GM23248 (cell line): ENCODE results near the gene NECAB3. TPM values are rescaled to one million over a fixed set of nuclear protein-coding genes. Genes with fewer than 3 reads are reported as not detected.

Experiments used
- DNase-seq: peaks from one replicate; pipeline ENCODE4 v3.0.0-alpha.2; 2015
- H2AFZ ChIP-seq: fragments of 200-600 bp; sonication (generic); 2 replicates; pipeline ENCODE4 v1.6.1; 2016; ENCODE audit warnings: antibody characterized with exemption
- H3F3A ChIP-seq: fragments of 200-600 bp; sonication (generic); 2 replicates; pipeline ENCODE4 v1.6.1; 2016; ENCODE audit warnings: mild to moderate bottlenecking, antibody characterized with exemption, mixed run types; ENCODE audit not compliant: insufficient read depth
- H3K27ac ChIP-seq: fragments of 200-600 bp; sonication (generic); 2 replicates; pipeline ENCODE4 v1.5.1; 2016; ENCODE audit warnings: mild to moderate bottlenecking
- H3K27me3 ChIP-seq: fragments of 200-600 bp; sonication (generic); replicated peaks from 2 replicates; pipeline ENCODE4 v1.6.1; 2016; ENCODE audit warnings: mild to moderate bottlenecking; ENCODE audit not compliant: insufficient read depth
- H3K36me3 ChIP-seq: fragments of 200-600 bp; sonication (generic); 2 replicates; pipeline ENCODE4 v1.6.1; 2016; ENCODE audit warnings: low read depth, mild to moderate bottlenecking
- H3K4me1 ChIP-seq: fragments of 200-600 bp; sonication (generic); 2 replicates; pipeline ENCODE4 v1.6.1; 2016; ENCODE audit warnings: mild to moderate bottlenecking; ENCODE audit not compliant: insufficient read depth
- H3K4me2 ChIP-seq: fragments of 200-600 bp; sonication (generic); one replicate; pipeline ENCODE4 v1.6.1; 2016; ENCODE audit warnings: mild to moderate bottlenecking; ENCODE audit not compliant: unreplicated experiment
- H3K4me3 ChIP-seq: fragments of 200-600 bp; sonication (generic); 2 replicates; pipeline ENCODE4 v1.5.1; 2016; ENCODE audit warnings: mild to moderate bottlenecking
- H3K79me2 ChIP-seq: fragments of 200-600 bp; sonication (generic); 2 replicates; pipeline ENCODE4 v1.6.1; 2016; ENCODE audit warnings: mild to moderate bottlenecking; ENCODE audit not compliant: insufficient read depth
- H3K9ac ChIP-seq: fragments of 200-600 bp; sonication (generic); 2 replicates; pipeline ENCODE4 v1.6.1; 2016; ENCODE audit warnings: mild to moderate bottlenecking
- H3K9me2 ChIP-seq: fragments of 200-600 bp; sonication (generic); 2 replicates; pipeline ENCODE4 v1.6.1; 2016; ENCODE audit warnings: mixed run types, mild to moderate bottlenecking, moderate library complexity; ENCODE audit not compliant: insufficient read depth
- H3K9me3 ChIP-seq: fragments of 200-600 bp; sonication (generic); one replicate; pipeline ENCODE4 v1.6.1; 2017; ENCODE audit warnings: low read depth
- H4K20me1 ChIP-seq: fragments of 200-600 bp; sonication (generic); 2 replicates; pipeline ENCODE4 v1.6.0; 2016; ENCODE audit not compliant: insufficient read depth
- EZH2 ChIP-seq: fragments of 200-600 bp; sonication (generic); IDR thresholded peaks from 2 replicates; pipeline ENCODE4 v1.6.1; 2018; ENCODE audit warnings: antibody characterized with exemption, mild to moderate bottlenecking; ENCODE audit not compliant: insufficient read depth, poor library complexity, severe bottlenecking
- EZH2phosphoT487 ChIP-seq: fragments of 200-600 bp; sonication (generic); IDR thresholded peaks from 2 replicates; pipeline ENCODE4 v1.6.1; 2018; ENCODE audit warnings: antibody characterized with exemption, moderate library complexity, mild to moderate bottlenecking, low read depth; ENCODE audit not compliant: insufficient read depth
- WGBS, 2 experiments: methylation state at CpG; one replicate each; pipeline ENCODE4 v1.1.6; 2015 to 2017; ENCODE audit warnings: low lambda C conversion rate in 2 of 2, low coverage in 1 of 2; ENCODE audit errors: missing lambda C conversion rate in 2 of 2; 5-methylcytosine and 5-hydroxymethylcytosine counted together
- in situ Hi-C: fragments of 300-500 bp; cut with MboI; formaldehyde crosslinking; loops from 2 replicates; pipeline ENCODE4 v1.15.0; 2020
- polyA plus RNA-seq: library from polyadenylated mRNA; unstranded; fragments of >200 nt; fragmentation: Nextera tagmentation; extraction: Ambion mirVana; gene quantifications from 2 replicates; pipeline ENCODE4 v1.2.1, GENCODE V29; 2016
- total RNA-seq: library from RNA; depleted of rRNA; stranded (reverse); fragments of >200 nt; shearing (Covaris generic); gene quantifications from 2 replicates; pipeline ENCODE4 v1.2.3, GENCODE V29; 2014

The NECAB3 gene
- total and polyA plus RNA-seq, 2 experiments from 2014 or later = 11.0 to 27.1 TPM

DNA sequence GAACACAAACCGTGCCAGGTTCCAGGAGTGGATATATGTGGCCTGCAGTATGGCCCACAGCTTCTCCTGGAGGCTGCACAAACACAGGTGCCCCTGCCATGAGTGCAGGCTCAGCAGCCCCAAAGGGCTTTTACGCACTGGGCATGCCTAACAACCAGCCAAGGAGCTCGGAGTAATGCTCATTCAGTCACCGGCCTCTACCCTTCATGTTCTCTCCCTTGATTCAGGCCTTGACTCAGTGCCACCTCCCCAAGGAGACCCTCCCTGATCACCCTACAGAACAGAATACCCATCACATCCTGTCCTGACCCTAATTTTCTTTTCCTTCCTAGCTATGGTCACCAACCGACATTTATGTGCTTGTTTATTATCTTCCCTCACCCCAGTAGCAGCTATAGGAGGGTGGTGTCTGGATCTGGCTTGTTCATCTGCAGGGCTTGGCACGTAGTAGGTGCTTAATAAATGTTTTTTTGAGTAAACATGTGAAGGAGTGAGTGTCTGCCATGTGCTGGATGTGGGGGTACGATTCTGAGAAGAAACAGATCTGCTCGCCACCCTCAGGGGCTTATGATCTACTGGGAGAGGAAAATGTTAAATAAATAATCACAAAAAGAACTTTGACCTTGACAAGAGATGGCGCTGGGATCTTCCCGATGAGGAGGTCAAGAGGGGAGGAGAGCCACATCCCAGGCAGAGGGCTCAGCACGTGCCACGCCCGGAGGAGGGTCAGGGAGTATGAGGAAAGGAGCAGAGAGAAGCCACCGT is 36.6 kb upstream of the NECAB3 start:
- no peaks in the 10 kb centered on the region for H3K4me1 ChIP-seq
- H3K4me2 ChIP-seq = no peak overlapping the region
- no peaks in the 10 kb centered on the region for H4K20me1 ChIP-seq
- H3F3A ChIP-seq = no peaks in the 10 kb centered on the region
- no peaks in the 10 kb centered on the region for H3K9me3 ChIP-seq
- H3K9ac ChIP-seq = no peak overlapping the region
- TF ChIP-seq EZH2phosphoT487 = no peak
- TF ChIP-seq EZH2 = no peak
- H3K4me3 ChIP-seq = no peak overlapping the region
- 76 to 78% methylated on average over 13 to 14 of the region's 14 CpGs for WGBS, 2 experiments
- DNase-seq = no peak
- in situ Hi-C loops = no loop called here
- H3K79me2 ChIP-seq = no peaks in the 10 kb centered on the region
- no peaks in the 10 kb centered on the region for H3K36me3 ChIP-seq
- H3K27ac ChIP-seq = no peak overlapping the region
- H3K9me2 ChIP-seq = no peaks in the 10 kb centered on the region
- H2AFZ ChIP-seq = no peak overlapping the region
- H3K27me3 ChIP-seq = no peaks in the 10 kb centered on the region

GRCh38 chr20:33709905-33710541 is 35.8 kb upstream of the NECAB3 start:
- H3K4me2 ChIP-seq = no peak overlapping the region
- no peaks in the 10 kb centered on the region for H3K27me3 ChIP-seq
- H4K20me1 ChIP-seq = no peaks in the 10 kb centered on the region
- H3K79me2 ChIP-seq = no peaks in the 10 kb centered on the region
- in situ Hi-C loops = no loop called here
- H3K9me3 ChIP-seq = no peaks in the 10 kb centered on the region
- no peak overlapping the region for H3K27ac ChIP-seq
- H3K4me3 ChIP-seq = no peak overlapping the region
- no peak overlapping the region for H3K9ac ChIP-seq
- H3K9me2 ChIP-seq = no peaks in the 10 kb centered on the region
- WGBS, 2 experiments = 40 to 77% methylated on average over 2 to 16 of the region's 16 CpGs
- H2AFZ ChIP-seq = no peak overlapping the region
- no peak for TF ChIP-seq EZH2
- TF ChIP-seq EZH2phosphoT487 = no peak
- no peak for DNase-seq
- H3K36me3 ChIP-seq = no peaks in the 10 kb centered on the region
- no peaks in the 10 kb centered on the region for H3F3A ChIP-seq
- H3K4me1 ChIP-seq = no peaks in the 10 kb centered on the region

DNA sequence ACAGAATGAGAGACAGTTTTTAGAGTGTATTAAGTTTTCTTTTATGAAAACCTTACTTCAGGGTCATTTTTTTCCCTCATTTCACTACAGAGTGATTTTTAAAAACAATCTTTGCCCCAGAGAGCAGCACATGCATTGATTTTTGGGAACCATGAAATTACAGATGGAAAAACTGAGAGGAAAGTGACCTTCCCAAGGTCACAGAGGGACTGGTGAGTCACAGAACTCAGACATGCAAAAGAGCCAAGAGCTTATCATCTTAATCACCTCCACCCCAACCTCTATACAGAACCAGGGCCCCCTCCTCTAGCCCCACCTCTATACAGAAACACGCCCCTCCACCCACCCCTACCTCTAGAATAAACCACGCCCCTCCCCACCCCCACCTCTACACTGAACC is 35.2 kb upstream of the NECAB3 start:
- WGBS, 2 experiments = 85% methylated on average over 2 of the region's 2 CpGs; no CpG with 5 or more reads in 1 of the 2 experiments
- peak; percentile 40 for DNase-seq
- no peaks in the 10 kb centered on the region for H3K9me2 ChIP-seq

DNA sequence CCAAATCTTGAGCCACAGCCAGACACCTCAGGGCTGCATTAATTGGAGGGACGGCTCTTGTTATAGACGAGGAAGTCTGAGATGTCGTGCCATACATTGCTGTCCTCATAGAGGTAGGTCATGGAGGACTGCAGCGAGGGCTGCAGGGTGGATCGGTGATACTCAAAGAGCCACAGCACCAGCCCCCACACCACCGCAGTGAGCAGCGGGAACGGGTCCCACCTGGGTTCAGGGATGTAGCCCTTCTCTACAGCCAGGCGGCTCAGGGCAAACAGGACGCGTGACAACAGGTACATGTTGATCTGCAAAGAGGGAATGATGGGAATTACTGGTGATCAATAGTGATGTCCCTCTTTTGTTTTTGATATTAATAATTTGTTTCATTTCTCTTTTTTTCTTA is 33.4 kb upstream of the NECAB3 start:
- no peaks in the 10 kb centered on the region for H3F3A ChIP-seq
- 89% methylated on average over 11 of the region's 11 CpGs for WGBS, 2 experiments
- no peaks in the 10 kb centered on the region for H3K36me3 ChIP-seq
- H3K27me3 ChIP-seq = no peaks in the 10 kb centered on the region
- H3K79me2 ChIP-seq = no peaks in the 10 kb centered on the region
- DNase-seq = no peak
- no peak overlapping the region for H2AFZ ChIP-seq
- in situ Hi-C loops = no loop called here
- no peaks in the 10 kb centered on the region for H3K4me1 ChIP-seq
- no peaks in the 10 kb centered on the region for H4K20me1 ChIP-seq
- no peak overlapping the region for H3K9ac ChIP-seq
- no peaks in the 10 kb centered on the region for H3K9me2 ChIP-seq
- H3K4me2 ChIP-seq = no peak overlapping the region
- H3K9me3 ChIP-seq = no peaks in the 10 kb centered on the region
- H3K27ac ChIP-seq = no peak overlapping the region
- H3K4me3 ChIP-seq = no peak overlapping the region
- TF ChIP-seq EZH2 = no peak
- TF ChIP-seq EZH2phosphoT487 = no peak

More for the DNA sequence above, 35.2 kb upstream of the NECAB3 start:
- no peak overlapping the region for H3K4me2 ChIP-seq
- H3F3A ChIP-seq = no peaks in the 10 kb centered on the region
- H3K27ac ChIP-seq = no peak overlapping the region
- no peaks in the 10 kb centered on the region for H4K20me1 ChIP-seq
- no peak overlapping the region for H3K4me3 ChIP-seq
- no peak overlapping the region for H3K9ac ChIP-seq
- H3K27me3 ChIP-seq = no peaks in the 10 kb centered on the region
- H3K79me2 ChIP-seq = no peaks in the 10 kb centered on the region
- in situ Hi-C loops = no loop called here
- TF ChIP-seq EZH2 = no peak
- no peak for TF ChIP-seq EZH2phosphoT487
- H3K36me3 ChIP-seq = no peaks in the 10 kb centered on the region
- H3K4me1 ChIP-seq = no peaks in the 10 kb centered on the region
- no peaks in the 10 kb centered on the region for H3K9me3 ChIP-seq
- H2AFZ ChIP-seq = no peak overlapping the region
